ENCODE data around the gene HOMER1. TPM values are rescaled to one million over a fixed set of nuclear protein-coding genes. Genes with fewer than 3 reads are reported as not detected.

Gene HOMER1
- total RNA-seq, 2 donors from 2014 or later: 2.1 to 15.8 TPM

GRCh38 chr5:79471556-79471955 is 42.4 kb downstream of the HOMER1 start:
- no peaks in the 10 kb centered on the region for H3K27me3 ChIP-seq (replicated peaks; ENCODE audit: insufficient read depth)
- WGBS: 100% methylated on average over 1 of the region's 1 CpG
- no peak overlapping the region for H3K27ac ChIP-seq

GRCh38 chr5:79464695-79465332 is 49.1 kb downstream of the HOMER1 start:
- 65% methylated on average over 6 of the region's 6 CpGs for WGBS
- TF ChIP-seq POLR2AphosphoS5 (IDR thresholded peaks at IDR 0.05) (peak; percentile 5), CTCF (IDR thresholded peaks at IDR 0.05) (peak; percentile 43 to 71 (median 54)), POLR2A (IDR thresholded peaks at IDR 0.05) (no peak)
- H3K4me3 ChIP-seq: no peak overlapping the region
- H3K4me1 ChIP-seq (replicated peaks): no peaks in the 10 kb centered on the region
- intact Hi-C loops (cut with DNase I): loop anchor here (2.0 to 10.0 kb wide), 3 partner anchors 230 to 443 kb away; partner anchors contain the start of gene JMY
- H3K9me3 ChIP-seq: no peaks in the 10 kb centered on the region
- H3K27ac ChIP-seq: no peak overlapping the region
- H3K36me3 ChIP-seq: no peaks in the 10 kb centered on the region
- H3K27me3 ChIP-seq (replicated peaks; ENCODE audit: insufficient read depth): no peaks in the 10 kb centered on the region
- DNase-seq (ENCODE audit: low spot score): no peak

More at GRCh38 chr5:79471556-79471955, 42.4 kb downstream of the HOMER1 start:
- intact Hi-C loops (cut with DNase I): no loop called here
- no peak overlapping the region for H3K4me3 ChIP-seq
- no peaks in the 10 kb centered on the region for H3K4me1 ChIP-seq (replicated peaks)
- no peaks in the 10 kb centered on the region for H3K9me3 ChIP-seq
- H3K36me3 ChIP-seq: no peaks in the 10 kb centered on the region
- no peak for DNase-seq (ENCODE audit: low spot score)
- TF ChIP-seq POLR2A (IDR thresholded peaks at IDR 0.05): no peak
- TF ChIP-seq POLR2AphosphoS5 (IDR thresholded peaks at IDR 0.05): no peak
- no peak for TF ChIP-seq CTCF (IDR thresholded peaks at IDR 0.05)

DNA sequence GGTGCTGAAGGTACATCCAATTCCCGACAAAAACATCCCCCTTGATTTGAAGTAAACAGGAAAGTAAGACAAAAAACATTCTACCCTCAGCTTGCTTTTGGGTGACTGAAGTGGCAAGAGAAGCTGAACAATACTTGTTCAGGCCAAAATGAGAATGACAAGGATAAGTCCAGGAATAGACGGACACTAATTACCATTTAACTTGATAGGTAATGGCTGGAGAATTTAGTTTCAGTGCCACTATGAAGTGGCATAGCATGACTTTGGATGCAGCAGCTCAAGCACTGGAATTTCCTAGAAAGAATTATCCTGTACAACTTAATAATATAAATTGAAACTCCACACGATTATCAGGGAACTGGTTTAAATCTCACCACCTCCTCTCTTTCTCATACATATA is 49.7 kb downstream of the HOMER1 start:
- Histone ChIP-seq H3K27me3 (replicated peaks; ENCODE audit: insufficient read depth) (no peaks in the 10 kb centered on the region), H3K36me3 (no peaks in the 10 kb centered on the region), H3K9me3 (no peaks in the 10 kb centered on the region), H3K4me1 (replicated peaks) (no peaks in the 10 kb centered on the region), H3K4me3 (no peak overlapping the region), H3K27ac (no peak overlapping the region)
- no peak for DNase-seq (ENCODE audit: low spot score)
- WGBS: 75% methylated on average over 3 of the region's 3 CpGs
- no peak for TF ChIP-seq POLR2A (IDR thresholded peaks at IDR 0.05)
- TF ChIP-seq POLR2AphosphoS5 (IDR thresholded peaks at IDR 0.05): no peak
- TF ChIP-seq CTCF (IDR thresholded peaks at IDR 0.05): no peak
- intact Hi-C loops (cut with DNase I): loop anchor here (2.0 to 10.0 kb wide), 3 partner anchors 229 to 442 kb away; partner anchors contain the start of gene JMY

DNA sequence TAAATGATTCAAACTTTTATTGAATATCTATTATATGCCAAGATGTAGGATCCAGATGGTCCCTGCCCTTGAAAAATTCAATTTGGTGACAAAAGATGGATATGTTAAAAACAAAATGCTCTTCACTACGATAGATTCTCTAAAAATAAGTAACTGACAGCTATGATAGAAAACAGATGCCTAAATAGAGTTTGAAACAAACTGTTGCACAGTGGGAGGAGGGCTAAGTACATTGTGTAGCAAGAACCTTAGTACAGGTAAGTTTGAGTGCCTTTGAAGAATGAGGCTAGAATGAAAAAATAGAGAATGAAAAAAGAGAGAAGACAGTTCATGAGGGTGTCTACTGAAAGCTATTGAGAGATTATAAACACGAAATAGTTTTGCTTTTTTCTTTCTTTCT is 54.3 kb downstream of the HOMER1 start:
- Histone ChIP-seq H3K4me1 (replicated peaks) (no peaks in the 10 kb centered on the region), H3K36me3 (no peaks in the 10 kb centered on the region), H3K27me3 (replicated peaks; ENCODE audit: insufficient read depth) (no peaks in the 10 kb centered on the region), H3K9me3 (no peaks in the 10 kb centered on the region), H3K27ac (no peak overlapping the region), H3K4me3 (no peak overlapping the region)
- DNase-seq (ENCODE audit: low spot score): no peak
- intact Hi-C loops (cut with DNase I): loop anchor here (5.0 to 10.0 kb wide), 2 partner anchors 225 to 437 kb away; partner anchors contain the start of gene JMY
- WGBS: 85% methylated on average over 2 of the region's 2 CpGs
- TF ChIP-seq CTCF (IDR thresholded peaks at IDR 0.05) (no peak), POLR2AphosphoS5 (IDR thresholded peaks at IDR 0.05) (no peak), POLR2A (IDR thresholded peaks at IDR 0.05) (no peak)
